Kidney (tissue), 14 donors: ENCODE data around the gene IMMP2L. TPM values are rescaled to one million over a fixed set of nuclear protein-coding genes. Genes with fewer than 3 reads are reported as not detected.
"Not testable (repeated sequence)": the region's sequence is repeated elsewhere in the genome, so short reads cannot be mapped to it uniquely, and the experiment has no call there.

ENCODE experiments used
- DNase-seq, 5 donors: peaks; one replicate each; pipeline ENCODE4 v3.0.0-alpha.2; 2013 to 2020
- FAIRE-seq: peaks from 2 replicates; lab custom pipeline; 2012; peaks lifted over from hg19 to GRCh38; lab: Jason Lieb, UNC
- H3K27ac ChIP-seq, 2 donors: one replicate each; pipeline ENCODE4 v1.7.0; 2013; ENCODE audit warnings: low read depth in 2 of 2, low read length in 2 of 2, inconsistent platforms in 1 of 2
- H3K27me3 ChIP-seq: one replicate; pipeline ENCODE4 v1.7.1; 2013; ENCODE audit warnings: low read length, inconsistent platforms; ENCODE audit not compliant: control insufficient read depth, insufficient read depth
- H3K36me3 ChIP-seq, 3 donors: one replicate each; pipeline versions ENCODE4 v1.7.0 to v1.7.1; 2013; ENCODE audit warnings: low read length in 3 of 3, control low read depth in 1 of 3, inconsistent platforms in 1 of 3; ENCODE audit not compliant: insufficient read depth in 3 of 3, control insufficient read depth in 2 of 3
- H3K4me1 ChIP-seq, 3 donors: one replicate each; pipeline versions ENCODE4 v1.7.0 to v1.7.1; 2013; ENCODE audit warnings: low read length in 3 of 3, inconsistent platforms in 1 of 3, low read depth in 1 of 3; ENCODE audit not compliant: control insufficient read depth in 2 of 3, insufficient read depth in 2 of 3
- H3K4me3 ChIP-seq, 3 donors: one replicate each; pipeline versions ENCODE4 v1.7.0 to v1.8.1; 2013; ENCODE audit warnings: low read length in 3 of 3, control low read depth in 1 of 3, inconsistent platforms in 1 of 3
- H3K9ac ChIP-seq, 3 donors: one replicate each; pipeline versions ENCODE4 v1.7.0 to v1.7.1; 2013; ENCODE audit warnings: low read length in 3 of 3, control low read depth in 1 of 3, inconsistent platforms in 1 of 3
- H3K9me3 ChIP-seq, 3 donors: one replicate each; pipeline versions ENCODE4 v1.7.0 to v1.7.1; 2013; ENCODE audit warnings: low read length in 3 of 3, control low read depth in 1 of 3, inconsistent platforms in 1 of 3; ENCODE audit not compliant: control insufficient read depth in 2 of 3, insufficient read depth in 1 of 3
- CTCF ChIP-seq: IDR thresholded peaks from 3 replicates; pipeline ENCODE4 v1.5.1; 2012; ENCODE audit warnings: mild to moderate bottlenecking, moderate library complexity, borderline replicate concordance; ENCODE audit not compliant: insufficient read depth; ENCODE audit errors: extremely low read depth
- intact Hi-C: fragments of 100-400 bp; cut with DNase I; formaldehyde crosslinking; loops from one replicate; pipeline ENCODE4 v1.11.1; 2022
- polyA plus RNA-seq: library from polyadenylated mRNA; stranded (reverse); fragments of 350-450 nt; fragmentation: Illumina TruSeq; extraction: RNeasy Lipid Tissue Mini Kit (QIAGEN cat#74804); gene quantifications from one replicate; pipeline ENCODE4 v1.2.3, GENCODE V29; 2014; ENCODE audit warnings: low read depth, low replicate concordance; ENCODE audit not compliant: insufficient read depth
- total RNA-seq: library from RNA; stranded (reverse); fragmentation: NEBNext Ultra II Directional; extraction: Animal tissue kit (Norgen Biotek cat#: 25700); gene quantifications from one replicate; pipeline ENCODE4 v1.2.1, GENCODE V29; 2021
- donor health status: control.
- donor health status: control.
- donor health status: control.
- donor health status: control.
- donor health status: control.
- donor health status: DM: yes; HTN: yes; CAD: no.
- donor health status: Normal renal cell carcinoma (clear cell type).

The IMMP2L gene
- total and polyA plus RNA-seq, 2 donors from 2014 or later = 46.4 to 52.1 TPM

- peak in 2 of 5 donors; percentile 6 to 46 for DNase-seq
- H3K9ac ChIP-seq = no peak overlapping the region
- no peaks in the 10 kb centered on the region for H3K9me3 ChIP-seq
- intact Hi-C loops = no loop called here
- TF ChIP-seq CTCF = no peak
- no peak overlapping the region for H3K4me3 ChIP-seq
- no peaks in the 10 kb centered on the region for H3K27me3 ChIP-seq
- no peak for FAIRE-seq
- H3K36me3 ChIP-seq = no peaks in the 10 kb centered on the region
- no peaks in the 10 kb centered on the region for H3K4me1 ChIP-seq
- no peak overlapping the region for H3K27ac ChIP-seq
Observed at GRCh38 chr7:111459757-111460280, 102.5 kb downstream of the IMMP2L start.

GRCh38 chr7:111459065-111459756 lies 103.1 kb downstream of the IMMP2L start:
- Histone ChIP-seq H3K27ac (no peak overlapping the region), H3K4me3 (no peak overlapping the region), H3K9me3 (no peaks in the 10 kb centered on the region), H3K27me3 (no peaks in the 10 kb centered on the region), H3K9ac (no peak overlapping the region), H3K36me3 (no peaks in the 10 kb centered on the region), H3K4me1 (no peaks in the 10 kb centered on the region)
- intact Hi-C loops = no loop called here
- DNase-seq (no peak), FAIRE-seq (no peak)
- TF ChIP-seq CTCF = no peak

- intact Hi-C loops, H3K4me3 ChIP-seq, H3K27me3 ChIP-seq, DNase-seq, FAIRE-seq, H3K36me3 ChIP-seq, H3K9me3 ChIP-seq, H3K27ac ChIP-seq, H3K4me1 ChIP-seq, H3K9ac ChIP-seq: not testable (repeated sequence)
Observed at GRCh38 chr7:111450705-111451104, 111.6 kb downstream of the IMMP2L start.

- FAIRE-seq, H3K27ac ChIP-seq, DNase-seq, intact Hi-C loops, H3K4me3 ChIP-seq, H3K4me1 ChIP-seq, H3K27me3 ChIP-seq, H3K36me3 ChIP-seq, H3K9ac ChIP-seq, H3K9me3 ChIP-seq: not testable (repeated sequence)
Observed at GRCh38 chr7:111447502-111447901, 114.8 kb downstream of the IMMP2L start.
